NCI-H1092 (cell line): ENCODE data around the gene LRRC37A3.
A peak's percentile ranks its signal among the peaks of the same experiment; 100 is the strongest.
"Not testable (repeated sequence)": the region's sequence is repeated elsewhere in the genome, so short reads cannot be mapped to it uniquely, and the experiment has no call there.

Experiments used
- DNase-seq: peaks from one replicate; lab custom pipeline; 2025; lab: John Stamatoyannopoulos, UW

Gene LRRC37A3

DNA sequence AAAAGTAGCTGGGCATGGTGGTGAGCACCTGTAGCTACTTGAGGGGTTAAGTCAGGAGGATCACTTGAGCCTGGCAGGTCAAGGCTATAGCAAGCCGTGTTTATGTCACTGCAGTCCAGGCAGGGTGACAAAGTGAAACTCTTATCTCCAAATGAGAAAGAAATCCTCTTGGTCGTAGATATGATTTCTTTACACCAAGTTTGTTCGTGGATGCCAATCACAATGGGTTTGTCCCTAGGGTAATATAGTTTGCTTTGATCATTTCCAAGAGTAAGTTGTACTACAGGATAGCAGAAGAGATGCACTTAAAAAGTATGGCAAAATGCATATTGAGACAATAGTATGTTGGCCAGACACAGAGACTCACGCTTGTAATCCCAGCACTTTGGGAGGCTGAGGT, 6.0 kb upstream of the LRRC37A3 start:
- not testable (repeated sequence) for DNase-seq

DNA sequence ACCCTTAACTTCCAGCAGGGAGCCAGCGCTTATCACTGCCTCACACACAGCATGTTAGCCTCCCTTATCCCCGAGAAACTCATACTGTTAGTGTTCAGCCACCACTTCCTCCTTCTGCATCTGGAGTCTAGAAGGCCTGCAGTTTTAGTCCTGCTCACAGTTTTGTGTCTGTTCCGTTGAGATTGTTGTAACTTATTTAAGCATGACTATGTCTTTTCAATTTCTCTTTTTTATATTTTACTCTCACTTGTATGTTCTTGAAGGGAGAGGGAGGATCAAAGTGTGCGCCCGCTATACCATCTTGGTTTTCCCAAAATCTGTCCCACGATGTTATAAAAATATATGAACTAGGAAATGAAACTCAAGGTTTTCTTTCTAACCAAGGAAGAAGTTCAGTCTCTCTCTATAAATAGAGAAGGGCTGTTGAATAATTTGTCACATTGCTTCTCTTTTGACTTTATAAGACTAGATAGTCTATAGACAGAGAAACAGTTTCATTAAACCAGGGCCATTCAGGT, 3.8 kb upstream of the LRRC37A3 start:
- not testable (repeated sequence) for DNase-seq

DNA sequence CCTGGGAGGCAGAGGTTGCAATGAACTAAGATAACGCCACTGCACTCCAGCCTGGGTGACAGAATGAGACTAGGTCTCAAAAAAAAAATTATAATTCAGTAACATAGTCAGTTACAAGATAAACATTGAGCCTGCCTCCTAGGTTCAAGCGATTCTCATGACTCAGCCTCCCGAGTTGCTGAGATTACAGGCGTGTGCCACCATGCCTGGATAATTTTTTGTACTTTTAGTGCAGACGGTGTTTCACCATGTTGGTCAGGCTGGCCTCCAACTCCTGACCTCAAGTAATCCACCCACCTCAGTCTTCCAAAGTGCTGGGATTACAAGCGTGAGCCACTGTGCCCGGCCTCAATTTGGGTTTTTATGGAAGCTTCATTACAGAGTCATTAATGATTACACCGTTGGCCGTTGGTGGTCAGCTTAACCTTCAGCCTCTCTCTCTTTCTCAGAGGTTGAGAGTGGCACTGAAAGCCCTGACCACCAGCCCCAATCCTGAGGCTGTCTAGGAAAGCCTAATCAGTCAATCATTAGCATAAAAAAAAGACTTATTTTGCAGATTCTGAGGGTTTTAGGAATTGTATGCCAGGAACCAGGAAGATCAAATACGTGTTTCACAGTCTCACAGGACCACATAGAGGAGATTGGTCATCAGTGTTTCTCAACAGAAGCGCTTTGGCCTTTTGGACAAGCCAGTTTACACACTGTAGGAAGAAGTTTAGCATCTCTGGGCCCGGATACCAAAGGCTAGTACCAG, 1.3 kb upstream of the LRRC37A3 start:
- DNase-seq: no peak

DNA sequence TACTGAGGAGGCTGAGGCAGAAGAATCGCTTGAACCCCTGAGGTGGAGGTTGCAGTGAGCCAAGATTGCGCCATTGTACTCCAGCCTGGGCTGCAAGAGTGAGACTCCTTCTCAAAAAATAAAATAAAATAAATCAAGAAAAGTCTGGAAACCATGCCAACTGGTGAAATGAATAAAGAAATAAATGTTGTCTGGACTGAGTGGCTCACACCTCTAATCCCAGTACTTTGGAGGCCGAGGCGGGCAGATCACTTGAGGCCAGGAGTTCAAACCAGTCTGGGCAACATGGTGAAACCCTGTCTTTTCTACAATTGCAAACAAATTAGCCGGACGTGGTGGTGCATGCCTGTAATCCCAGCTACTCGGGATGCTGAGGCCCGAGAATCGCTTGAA, 744 bp upstream of the LRRC37A3 start:
- no peak for DNase-seq

DNA sequence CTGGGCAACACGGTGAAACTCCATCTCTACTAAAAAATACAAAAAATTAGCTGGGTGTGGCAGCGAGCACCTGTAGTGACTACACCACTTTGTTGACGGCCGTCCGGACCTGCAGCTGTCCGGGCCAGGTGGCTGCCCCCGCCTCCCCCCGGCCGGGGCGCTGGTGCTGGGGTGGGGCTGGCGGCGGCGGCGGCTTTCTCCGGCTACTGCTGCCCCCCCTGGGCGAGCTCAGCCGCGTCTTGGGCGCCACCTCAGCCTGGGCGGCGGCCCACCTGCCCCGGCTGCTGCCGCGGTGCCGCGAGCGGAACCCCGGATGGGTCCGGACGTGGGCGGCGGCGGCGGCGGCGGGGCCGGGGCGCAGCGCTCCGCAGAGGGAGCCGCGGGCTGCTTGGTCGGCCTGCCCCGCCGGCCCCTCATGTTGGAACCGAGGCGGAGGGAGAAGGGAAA, 413 bp downstream of the LRRC37A3 start:
- DNase-seq: not testable (repeated sequence)

DNA sequence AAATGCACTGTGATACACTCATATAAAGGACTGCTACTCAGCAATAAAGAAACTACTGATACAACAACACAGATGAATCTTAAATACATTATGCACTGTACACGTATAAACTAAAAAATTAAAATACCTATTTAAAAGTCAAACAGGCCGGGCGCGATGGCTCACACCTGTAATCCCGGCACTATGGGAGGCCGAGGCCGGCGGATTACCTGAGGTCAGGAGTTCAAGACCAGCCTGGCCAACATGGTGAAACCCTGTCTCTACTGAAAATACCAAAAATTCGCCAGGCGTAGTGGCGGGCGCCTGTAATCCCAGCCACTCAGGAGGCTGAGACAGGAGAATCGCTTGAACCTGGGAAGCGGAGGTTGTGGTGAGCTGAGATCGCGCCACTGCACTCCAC, 1.7 kb downstream of the LRRC37A3 start:
- not testable (repeated sequence) for DNase-seq

DNA sequence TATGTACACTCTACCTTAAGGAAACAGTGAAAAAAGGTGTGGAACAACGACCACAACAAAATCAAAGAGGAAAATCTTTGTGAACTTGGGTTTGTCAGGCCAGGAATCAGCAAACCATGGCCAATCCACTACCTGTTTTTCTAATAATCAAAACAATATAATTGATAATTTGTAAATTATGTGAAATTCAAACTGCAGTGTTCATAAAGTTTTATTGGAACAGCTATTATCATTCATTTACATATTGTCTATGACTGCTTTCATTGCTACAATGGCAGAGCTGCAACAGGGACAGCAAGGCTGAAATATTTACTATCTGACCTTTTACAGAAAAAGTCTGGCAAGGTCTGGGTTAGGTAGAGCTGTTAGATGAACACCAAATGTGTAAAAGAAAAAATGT, 4.0 kb downstream of the LRRC37A3 start:
- DNase-seq: not testable (repeated sequence)

DNA sequence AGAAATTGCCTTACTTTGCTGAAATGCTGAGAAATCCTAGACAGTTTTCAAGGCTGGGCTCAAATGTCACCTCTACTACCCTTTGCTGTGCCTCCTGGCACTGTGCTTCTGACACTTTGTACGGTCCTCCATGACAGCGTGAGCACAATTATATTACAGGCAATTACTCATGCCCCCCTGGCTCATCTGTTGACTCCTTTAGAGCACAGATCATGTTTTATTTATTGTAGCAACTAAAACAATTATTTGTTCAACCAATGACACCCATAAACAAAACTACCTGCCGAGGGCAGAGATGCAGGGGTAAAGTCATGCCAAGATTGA, 9.1 kb downstream of the LRRC37A3 start:
- not testable (repeated sequence) for DNase-seq

DNA sequence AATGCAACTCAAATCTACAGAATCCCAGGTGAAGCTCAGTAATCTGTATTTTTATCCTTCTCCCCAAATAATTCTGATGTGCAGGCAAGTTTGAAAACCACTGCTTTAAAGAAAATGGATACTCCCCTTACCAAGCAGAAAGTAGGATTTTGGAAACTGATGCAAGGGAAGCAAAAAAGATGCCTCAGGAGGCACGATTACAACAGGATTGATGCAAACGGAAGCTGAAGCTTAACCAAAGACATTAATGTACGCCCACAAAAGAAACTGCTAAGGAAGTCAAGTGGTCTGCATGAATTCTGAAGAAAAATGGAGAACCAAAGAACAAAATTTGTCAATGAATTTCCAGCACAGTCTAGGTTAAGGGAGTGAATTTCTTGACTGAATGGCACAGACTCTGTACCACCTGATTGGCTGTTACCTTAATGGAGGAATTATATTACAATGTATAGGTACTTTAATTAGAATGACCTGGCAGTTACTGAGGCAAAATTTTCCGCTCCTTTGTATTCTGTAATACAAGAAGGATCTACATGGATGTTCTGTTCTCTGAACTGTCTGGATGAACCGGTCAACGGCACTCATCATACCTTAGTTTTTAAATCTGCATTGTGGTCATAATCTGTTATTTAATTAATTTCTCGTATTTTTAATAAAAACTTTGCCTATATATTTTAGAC, 9.6 kb downstream of the LRRC37A3 start:
- not testable (repeated sequence) for DNase-seq

DNA sequence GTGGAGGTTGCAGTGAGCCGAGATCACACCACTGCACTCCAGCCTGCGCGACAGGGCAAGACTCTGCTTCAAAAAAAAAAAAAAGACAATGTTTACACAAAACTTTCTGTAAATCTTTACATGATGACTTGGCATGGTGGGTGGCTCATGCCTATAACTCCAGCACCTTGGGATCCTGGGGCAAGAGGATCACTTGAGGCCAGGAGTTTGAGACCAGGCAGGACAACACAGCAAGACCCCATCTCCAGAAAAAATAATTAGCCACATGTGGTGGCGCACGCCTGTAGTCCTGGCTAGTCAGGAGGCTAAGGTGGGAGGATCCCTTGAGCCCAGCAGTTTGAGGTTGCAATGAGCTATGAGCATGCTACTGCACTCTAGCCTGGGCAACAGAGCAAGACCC, 15.2 kb downstream of the LRRC37A3 start:
- DNase-seq: not testable (repeated sequence)

DNA sequence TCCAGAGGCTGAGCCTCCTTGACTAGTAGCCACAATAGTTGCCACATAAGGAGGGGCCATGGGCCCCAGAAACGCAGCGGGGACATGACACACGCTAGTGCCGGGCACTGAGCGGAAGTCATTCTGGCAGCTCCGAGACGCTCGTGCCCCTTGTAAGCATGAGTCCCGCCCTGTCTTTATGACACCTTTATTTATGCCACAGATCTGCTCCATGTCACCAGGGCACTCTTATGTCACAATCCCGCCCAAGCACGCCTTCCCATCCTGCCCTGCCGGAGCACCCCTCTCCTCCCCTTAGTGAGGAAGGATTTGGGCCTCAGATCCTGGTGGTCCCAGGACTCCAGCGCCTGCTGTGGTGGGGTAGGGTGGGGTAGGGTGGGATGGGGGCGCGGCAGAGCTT, 22.1 kb downstream of the LRRC37A3 start:
- not testable (repeated sequence) for DNase-seq

DNA sequence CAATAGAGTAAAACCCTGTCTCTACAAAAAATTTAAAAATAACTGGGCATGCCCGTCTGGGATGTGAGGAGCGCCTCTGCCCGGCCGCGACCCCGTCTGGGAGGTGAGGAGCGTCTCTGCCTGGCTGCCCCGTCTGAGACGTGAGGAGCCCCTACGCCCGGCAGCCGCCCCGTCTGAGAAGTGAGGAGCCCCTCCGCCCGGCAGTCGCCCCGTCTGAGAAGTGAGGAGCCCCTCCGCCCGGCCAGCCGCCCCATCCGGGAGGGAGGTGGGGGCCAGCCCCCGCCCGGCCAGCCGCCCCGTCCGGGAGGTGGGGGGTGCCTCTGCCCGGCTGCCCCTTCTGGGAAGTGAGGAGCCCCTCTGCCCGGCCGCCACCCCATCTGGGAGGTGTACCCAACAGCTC, 45.1 kb downstream of the LRRC37A3 start:
- not testable (repeated sequence) for DNase-seq

DNA sequence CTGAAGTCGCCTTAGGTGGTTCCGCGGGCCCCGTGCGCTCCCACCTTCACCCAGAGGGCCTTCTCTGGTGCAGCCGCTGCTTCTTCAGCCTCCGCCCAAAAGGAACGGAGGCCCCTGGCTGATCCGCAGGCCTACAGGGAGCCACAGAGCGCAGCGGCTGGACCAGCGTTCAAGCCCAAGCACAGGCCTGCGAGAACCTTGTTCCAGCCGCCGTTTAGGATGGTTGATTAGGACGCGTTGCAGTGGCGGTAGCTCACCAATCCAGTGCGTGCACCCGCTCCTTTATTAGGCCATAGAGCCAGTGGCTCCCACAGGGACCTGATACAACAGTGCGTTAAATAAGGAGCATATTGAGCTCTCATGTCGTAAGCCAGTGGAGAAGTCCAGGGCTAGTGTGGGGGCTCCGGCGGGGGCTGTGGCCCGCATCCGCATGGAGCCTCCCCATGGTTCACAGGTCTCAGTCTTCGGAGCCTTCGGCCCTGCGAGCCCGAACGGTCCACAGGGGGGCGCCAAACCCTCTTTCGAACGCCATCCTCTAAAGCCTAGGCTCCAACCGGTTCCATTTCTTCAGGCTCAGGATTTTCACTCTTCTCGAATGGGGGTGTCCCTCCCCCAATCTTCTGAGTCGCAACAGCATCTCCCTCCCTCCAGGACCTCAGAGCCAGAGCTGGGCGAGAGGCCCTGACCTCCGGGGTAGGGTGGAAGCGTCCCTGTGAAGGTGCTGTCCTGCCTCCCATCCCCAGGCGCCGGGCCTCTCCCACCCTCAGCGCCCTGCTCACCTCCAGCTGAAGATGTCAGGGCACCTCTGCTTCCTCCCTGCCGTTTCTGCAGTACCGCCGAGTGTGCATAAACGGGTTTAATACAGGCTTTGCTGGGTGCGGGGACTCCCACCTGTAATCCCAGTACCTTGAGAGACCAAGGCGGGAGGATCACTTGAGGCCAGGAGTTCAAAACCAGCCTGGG, 71.5 kb downstream of the LRRC37A3 start:
- DNase-seq: peak; percentile 8

DNA sequence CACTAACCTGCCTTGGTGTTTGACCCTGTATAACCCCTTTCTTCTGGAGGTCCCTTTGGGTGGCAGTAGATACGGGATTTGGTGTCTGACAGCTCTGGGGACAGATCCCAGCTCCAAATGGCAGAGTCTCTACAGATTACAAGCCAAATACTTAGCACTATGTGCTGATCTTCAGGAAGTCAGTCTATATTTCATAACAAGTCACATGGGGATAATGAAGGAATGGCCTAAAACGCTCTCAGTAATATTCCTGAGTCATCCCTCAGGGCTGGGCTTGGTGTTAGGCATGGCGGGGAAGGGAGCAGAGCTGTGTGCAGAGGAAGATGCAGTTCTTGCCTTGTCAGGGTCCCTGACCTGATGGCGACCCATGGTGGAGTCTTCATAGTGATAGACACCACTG, 72.4 kb downstream of the LRRC37A3 start:
- not testable (repeated sequence) for DNase-seq

DNA sequence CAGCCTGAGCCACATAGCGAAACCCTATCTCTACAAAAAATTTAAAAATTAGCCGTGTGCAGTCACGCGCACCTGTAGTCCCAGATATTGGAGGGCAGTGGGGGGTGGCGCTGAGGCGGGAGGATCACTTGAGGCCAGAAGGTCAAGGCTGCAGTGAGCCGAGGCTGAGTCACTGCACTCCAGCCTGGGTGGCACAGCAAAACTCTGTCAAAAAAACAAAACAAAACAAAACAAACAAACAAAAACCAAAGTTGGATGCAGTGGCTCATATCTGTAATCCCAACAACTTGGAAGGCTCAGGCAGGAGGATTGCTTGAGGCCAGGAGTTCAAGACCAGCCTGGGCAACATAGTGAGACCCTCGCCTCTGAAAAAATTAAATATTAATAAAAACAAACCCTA, 75.4 kb downstream of the LRRC37A3 start:
- not testable (repeated sequence) for DNase-seq

DNA sequence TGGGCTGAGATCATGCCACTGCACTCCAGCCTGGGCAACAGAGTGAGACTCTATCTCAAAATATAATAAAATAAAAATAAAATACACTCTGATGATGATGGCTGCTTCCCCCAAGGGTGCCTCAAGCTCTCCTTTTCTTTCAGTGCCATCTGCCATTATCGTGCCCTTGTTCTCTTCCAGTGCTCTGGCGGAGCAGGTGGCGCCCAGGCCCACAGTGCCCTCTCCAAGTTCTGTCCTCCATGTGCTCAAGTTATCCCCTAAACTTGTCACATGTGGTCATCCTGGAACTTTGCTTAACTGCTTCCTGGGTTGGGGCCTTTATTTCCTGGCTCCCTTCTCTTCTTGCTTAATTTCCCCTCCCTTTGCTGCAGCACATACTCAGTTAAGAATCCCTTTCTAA, 76.4 kb downstream of the LRRC37A3 start:
- not testable (repeated sequence) for DNase-seq

DNA sequence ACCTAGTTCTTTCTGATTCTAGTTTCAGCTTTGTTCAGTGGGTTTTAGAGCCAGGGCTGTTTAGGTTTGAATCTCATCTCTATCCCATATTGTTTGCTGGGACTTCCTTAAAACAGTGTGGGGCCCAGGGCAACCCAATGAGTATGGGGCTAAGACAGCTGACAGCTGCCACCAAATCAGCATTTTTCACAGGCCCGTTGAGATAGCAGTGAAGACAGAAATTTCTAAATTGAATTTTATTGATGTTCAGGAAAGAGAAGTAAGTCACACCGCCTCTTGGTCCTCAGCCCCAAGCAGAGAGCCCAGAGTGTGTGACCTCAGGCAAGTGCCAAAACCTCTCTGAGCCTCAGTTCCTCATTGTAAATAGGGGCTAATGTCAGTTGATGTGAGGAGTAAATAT, 78.3 kb downstream of the LRRC37A3 start:
- not testable (repeated sequence) for DNase-seq

DNA sequence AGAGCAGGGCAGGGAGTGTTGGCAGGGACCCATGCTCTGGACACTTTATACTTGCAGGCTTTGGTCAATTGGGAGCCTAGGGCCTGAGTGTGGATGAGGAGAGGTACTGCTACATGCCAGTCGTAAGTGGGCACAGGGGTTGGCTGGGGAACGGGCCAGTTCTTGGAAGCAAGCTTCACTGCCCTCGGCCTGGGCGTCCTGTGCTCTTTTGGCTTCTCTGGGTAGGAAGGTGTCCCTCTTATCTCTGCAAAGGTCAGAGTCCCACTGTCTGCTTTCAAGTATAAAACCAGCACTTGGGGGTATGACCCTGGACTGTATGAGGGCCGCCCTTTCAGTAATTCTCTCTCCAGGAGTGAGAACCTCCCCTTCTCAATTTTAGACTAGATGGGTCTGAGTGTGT, 80.8 kb downstream of the LRRC37A3 start:
- DNase-seq: not testable (repeated sequence)

DNA sequence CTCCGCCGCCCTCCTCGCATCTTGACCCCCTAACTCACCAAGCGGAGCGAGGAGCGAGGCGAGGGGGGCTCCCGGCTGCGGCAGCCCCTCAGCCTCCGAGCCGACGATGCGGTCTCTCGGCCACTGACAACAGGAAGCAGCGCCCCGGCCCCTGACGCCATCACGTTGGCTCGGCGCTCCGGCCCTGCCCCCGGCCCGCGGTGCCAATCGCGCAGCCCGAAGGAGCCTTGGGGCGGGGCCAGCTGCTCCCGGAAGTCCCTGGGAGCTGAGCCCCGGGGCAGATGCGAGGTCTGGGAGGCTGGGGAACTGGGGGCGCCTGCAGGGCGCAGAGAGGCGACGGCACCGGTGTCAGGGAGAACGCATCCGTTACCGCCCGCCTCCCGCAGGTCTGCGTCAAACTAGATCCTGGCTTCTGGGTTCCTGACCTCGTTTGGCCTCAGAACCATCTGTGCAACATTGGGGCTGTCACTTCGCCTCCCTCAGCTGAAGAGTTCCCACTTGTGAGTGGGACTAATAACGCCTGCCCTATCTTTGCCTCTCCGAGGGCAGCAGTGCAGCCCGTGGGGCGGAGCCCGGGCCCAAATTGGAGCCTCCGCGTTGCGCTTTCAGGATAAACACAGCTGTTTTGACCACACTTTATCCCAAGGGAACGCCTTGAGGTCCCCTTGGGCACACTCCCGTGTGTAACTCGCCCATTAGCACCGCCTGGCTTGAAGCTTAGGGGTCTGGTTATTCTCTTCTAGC, 82.1 kb downstream of the LRRC37A3 start:
- peak; percentile 31 for DNase-seq

DNA sequence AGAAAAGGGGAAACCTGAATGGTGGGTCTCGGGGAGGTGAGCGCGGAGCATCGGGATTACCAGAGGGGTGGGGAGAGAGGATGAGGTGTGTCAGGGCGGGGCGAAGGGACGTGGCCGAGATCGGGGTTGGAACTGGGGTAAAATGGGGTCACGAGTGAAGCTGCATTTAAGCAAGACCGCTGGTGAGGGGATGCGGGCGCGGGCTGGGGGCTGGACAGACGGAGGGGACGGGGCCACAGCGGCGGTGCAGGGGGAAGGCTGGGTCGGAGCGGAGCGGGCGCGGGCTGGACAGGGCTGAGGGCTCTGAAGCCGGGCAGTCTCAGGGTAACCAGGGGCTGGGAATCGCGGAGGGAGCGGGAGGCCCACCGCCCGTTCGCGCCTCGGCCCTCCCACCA, 82.7 kb downstream of the LRRC37A3 start:
- not testable (repeated sequence) for DNase-seq

DNA sequence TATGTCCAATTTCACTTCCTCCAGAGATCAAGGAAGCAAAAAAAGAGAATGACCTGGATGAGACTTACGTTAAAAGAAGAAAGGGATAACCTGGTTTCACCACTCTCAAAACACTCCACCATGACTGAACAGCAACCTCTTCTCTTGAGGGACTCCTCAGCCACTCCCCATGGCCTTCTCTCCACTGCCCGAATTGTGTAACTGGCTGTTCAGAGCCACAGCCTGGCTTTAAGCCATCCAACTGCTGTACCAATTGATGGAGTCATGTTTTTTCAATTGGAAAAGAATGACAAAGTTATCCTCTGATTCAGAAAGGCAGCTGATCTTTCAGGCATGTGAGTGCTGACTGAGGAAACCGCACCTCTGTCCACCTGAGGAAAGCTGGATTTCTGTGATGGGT, 85.2 kb downstream of the LRRC37A3 start:
- DNase-seq: not testable (repeated sequence)
